ENCODE measurements around the gene C6orf141. TPM values are rescaled to one million over a fixed set of nuclear protein-coding genes. Genes with fewer than 3 reads are reported as not detected.
A peak's percentile ranks its signal among the peaks of the same experiment; 100 is the strongest.

Gene C6orf141
- total RNA-seq (2021; fragmentation: NEBNext Ultra II Directional; extraction: Animal tissue kit (Norgen Biotek cat#: 25700)), result 16.1 and 17.6 TPM in 2 replicates
- 5.9 and 7.6 TPM in 2 replicates for polyA plus RNA-seq (2011; rRNA removed)
- 13.9 TPM for polyA plus RNA-seq (2011; cell fraction: cytosol; rRNA removed)
- polyA plus RNA-seq (2011; cell fraction: nucleus; rRNA removed), result 15.6 TPM
- polyA plus RNA-seq (2012, experiment 1 of 2), result 12.8 to 18.3 TPM (median 14.3 TPM) in 4 replicates
- 2.3 TPM for polyA plus RNA-seq (2012, experiment 2 of 2)
- 10.2 TPM for polyA plus RNA-seq (2013, experiment 1 of 2)
- 8.4 TPM for polyA plus RNA-seq (2013, experiment 2 of 2)
- 8.1 and 8.4 TPM in 2 replicates for polyA minus RNA-seq (2011; rRNA and poly(A)+ RNA removed)
- 10.7 TPM for polyA minus RNA-seq (2011; cell fraction: cytosol; rRNA and poly(A)+ RNA removed)
- 24.7 TPM for polyA minus RNA-seq (2011; cell fraction: nucleus; rRNA and poly(A)+ RNA removed)
- long read RNA-seq, experiment 1, partial matches to known transcripts, result 0 of 5 reads
- long read RNA-seq, experiment 1, other reads (novel, unspliced or antisense), result 5 of 5 reads
- long read RNA-seq, experiment 2, partial matches to known transcripts, result 0 of 3 reads
- long read RNA-seq, experiment 2, other reads (novel, unspliced or antisense), result 2 of 3 reads

DNA sequence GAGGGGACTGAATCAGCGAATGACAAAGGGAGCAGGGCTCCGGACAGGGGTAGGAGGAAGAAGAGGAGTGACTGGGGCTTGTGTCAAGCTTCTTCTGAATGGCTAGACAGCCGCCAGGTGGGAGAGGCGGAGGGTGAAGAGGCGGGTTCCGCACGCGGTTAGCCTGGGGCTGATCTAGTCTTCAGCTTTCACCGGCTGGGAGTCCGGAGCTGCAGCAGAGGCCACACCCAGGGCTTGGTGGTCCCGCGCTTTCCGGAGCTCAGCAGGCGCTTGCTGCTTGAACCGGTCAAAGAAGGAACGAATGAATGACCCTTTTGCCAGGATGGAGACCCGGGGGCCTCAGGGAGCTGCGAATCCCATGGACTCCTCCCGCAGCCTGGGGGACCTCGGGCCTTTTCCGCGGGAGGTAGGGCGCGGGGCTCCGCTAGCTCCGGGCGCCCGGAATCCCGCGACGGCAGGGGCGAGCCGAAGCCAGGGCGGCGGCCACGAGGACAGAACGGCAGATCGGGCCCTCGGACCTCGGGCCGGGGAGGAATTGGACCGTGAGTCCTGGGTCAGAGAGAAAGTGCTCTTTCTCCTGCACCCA lies at the start of gene C6orf141:
TSS of gene C6orf141 (plus strand) at position 177 of the 586 bp plus-strand sequence. CDS start at position 302, 125 bp downstream.
- peaks cover 0 to 20% of the 10 kb centered on the region in 2 experiments; a peak in 2 of 4 replicates for H3K79me2 ChIP-seq (ENCODE audit: control insufficient read depth in 1 of 2, insufficient read depth in 2 of 2, low read length in 2 of 2)
- peak within 1 kb of the TSS; percentile 92 for H4K5ac ChIP-seq (ENCODE audit: insufficient read length, low read depth, low read length)
- no peaks in the 10 kb centered on the region for H3K9me3 ChIP-seq (ENCODE audit: insufficient read depth in 2 of 2, low read depth in 1 of 2, low read length in 1 of 2)
- peak within 1 kb of the TSS; percentile 71 to 93 (median 87) for H3K9ac ChIP-seq (replicated peaks in 1 of 4; ENCODE audit: extremely low read depth in 1 of 4, low read depth in 3 of 4, low read length in 3 of 4)
- H4K8ac ChIP-seq (ENCODE audit: extremely low read depth, insufficient read depth, low read length), result peak within 1 kb of the TSS; percentile 91; the same call in 1 of the 2 replicates
- FAIRE-seq (no peak), DNase-seq (ENCODE audit: low read depth in 1 of 2, low spot score in 2 of 2) (peak; percentile 74 to 81)
- H3K23me2 ChIP-seq (ENCODE audit: low read depth, low read length), result peaks cover 15% of the 10 kb centered on the region
- no peak within 1 kb of the TSS for H3K23ac ChIP-seq (ENCODE audit: insufficient read length)
- H2BK15ac ChIP-seq (ENCODE audit: low read length), result peak within 1 kb of the TSS; percentile 72; the same call in 1 of the 2 replicates
- H3K4me2 ChIP-seq (ENCODE audit: insufficient read depth in 1 of 2, low read depth in 2 of 2, low read length in 2 of 2), result peak within 1 kb of the TSS; percentile 87 to 95
- peaks cover 4 to 25% (median 9%) of the 10 kb centered on the region in 4 experiments for H3K4me1 ChIP-seq (replicated peaks in 1 of 4; ENCODE audit: control insufficient read depth in 3 of 4, insufficient read depth in 4 of 4, low read length in 3 of 4)
- H2AFZ ChIP-seq (ENCODE audit: low read length), result no peak within 1 kb of the TSS
- H3K56ac ChIP-seq (replicated peaks; ENCODE audit: insufficient read length, low read depth, low read length), result peak within 1 kb of the TSS; percentile 65
- H3K36me3 ChIP-seq (ENCODE audit: control insufficient read depth in 2 of 4, insufficient read depth in 4 of 4, low read length in 3 of 4), result peaks cover 0 to 34% (median 3%) of the 10 kb centered on the region in 4 experiments; a peak in 3 of 8 replicates
- H2BK12ac ChIP-seq (ENCODE audit: low read depth, low read length), result peak within 1 kb of the TSS; percentile 100
- H2AK5ac ChIP-seq (ENCODE audit: low read depth, low read length), result peak within 1 kb of the TSS; percentile 90; the same call in 1 of the 2 replicates
- H3K14ac ChIP-seq (ENCODE audit: insufficient read length), result peak within 1 kb of the TSS; percentile 96
- H4K91ac ChIP-seq (replicated peaks; ENCODE audit: insufficient read length, low read length), result peak within 1 kb of the TSS; percentile 90
- no peaks in the 10 kb centered on the region for H3K79me1 ChIP-seq (ENCODE audit: low read depth, low read length)
- H2BK120ac ChIP-seq (replicated peaks; ENCODE audit: low read depth, low read length), result peak within 1 kb of the TSS; percentile 99
- no peaks in the 10 kb centered on the region for H4K20me1 ChIP-seq (replicated peaks in 1 of 2; ENCODE audit: control insufficient read depth in 1 of 2, insufficient read depth in 2 of 2, low read length in 2 of 2)
- peak within 1 kb of the TSS; percentile 76 for H3K27ac ChIP-seq (ENCODE audit: low read depth, low read length)
- peak within 1 kb of the TSS; percentile 69 to 97 (median 79) for H3K4me3 ChIP-seq (ENCODE audit: extremely low read depth in 1 of 4, insufficient read depth in 2 of 4, low read depth in 3 of 4, low read length in 4 of 4)
- H3K18ac ChIP-seq (ENCODE audit: extremely low read depth, low read length), result peak within 1 kb of the TSS; percentile 98
- H2BK20ac ChIP-seq (ENCODE audit: low read length), result peak within 1 kb of the TSS; percentile 97; the same call in 1 of the 2 replicates
- peak within 1 kb of the TSS; percentile 86 for H2BK5ac ChIP-seq (ENCODE audit: low read depth, low read length)
- CTCF ChIA-PET (ENCODE audit: partially characterized antibody), result interaction anchor here (0.9 to 5.4 kb wide), 8 partner anchors 13 to 341 kb away, joined by 3 to 41 read pairs (median 6); no protein-coding TSS in a partner anchor
- peaks cover 0 to 4% (median 0%) of the 10 kb centered on the region in 4 experiments; a peak in 3 of 7 replicates for H3K27me3 ChIP-seq (replicated peaks in 1 of 4; ENCODE audit: control insufficient read depth in 3 of 4, extremely low read depth in 1 of 4, insufficient read depth in 3 of 4, low read length in 3 of 4)
- POLR2A ChIA-PET (ENCODE audit: partially characterized antibody), result interaction anchor here (0.6 to 1.6 kb wide), 9 partner anchors 10 to 89 kb away, joined by 3 to 8 read pairs (median 3); no protein-coding TSS in a partner anchor
- WGBS, 2 experiments (ENCODE audit: extremely low coverage in 1 of 2, insufficient coverage in 1 of 2, insufficient read length in 1 of 2, insufficient replicate concordance in 2 of 2, low coverage in 1 of 2, low lambda C conversion rate in 2 of 2, missing lambda C conversion rate in 1 of 2), result 2% methylated on average over 39 of the region's 42 CpGs; no CpG with 5 or more reads in 1 of the 2 experiments
- H3K4ac ChIP-seq (replicated peaks; ENCODE audit: insufficient read length, low read depth, low read length), result peak within 1 kb of the TSS; percentile 80
- TF ChIP-seq ASH2L (IDR thresholded peaks at IDR 0.05; ENCODE audit: low read length) (no peak), RBBP5 (IDR thresholded peaks at IDR 0.05; ENCODE audit: borderline replicate concordance, low read depth, low read length) (no peak; the same call in 1 of the 2 replicates), E2F6 (IDR thresholded peaks at IDR 0.05) (peak; percentile 98), RNF2 (IDR thresholded peaks at IDR 0.05; ENCODE audit: borderline replicate concordance, low read depth, low read length, missing control alignments, poor library complexity, severe bottlenecking) (peak; percentile 74), HDAC2 (IDR thresholded peaks at IDR 0.05; ENCODE audit: borderline replicate concordance in 1 of 2, low read depth in 2 of 2, low read length in 2 of 2) (0 out of 4 replicates have a peak, but pooled peaks have one; percentile 9 to 26), MAX (IDR thresholded peaks at IDR 0.05) (peak; percentile 96)
